ENCODE measurements around the gene LHPP.

LHPP gene

GRCh38 chr10:124619195-124619594, 157.6 kb downstream of the LHPP start:
- TF ChIP-seq GATA2 (IDR thresholded peaks at IDR 0.05; ENCODE audit: low read depth, low read length): no peak
- TF ChIP-seq GATA3 (IDR thresholded peaks at IDR 0.05; ENCODE audit: low read depth, low read length): no peak

- TF ChIP-seq GATA2 (IDR thresholded peaks at IDR 0.05; ENCODE audit: low read depth, low read length) (no peak), GATA3 (IDR thresholded peaks at IDR 0.05; ENCODE audit: low read depth, low read length) (no peak)
These were observed 158.3 kb downstream of the LHPP start for GRCh38 chr10:124619802-124620490.

GRCh38 chr10:124621637-124622036, 160.0 kb downstream of the LHPP start:
- no peak for TF ChIP-seq GATA2 (IDR thresholded peaks at IDR 0.05; ENCODE audit: low read depth, low read length)
- no peak for TF ChIP-seq GATA3 (IDR thresholded peaks at IDR 0.05; ENCODE audit: low read depth, low read length)

GRCh38 chr10:124622158-124622557, 160.5 kb downstream of the LHPP start:
- TF ChIP-seq GATA3 (IDR thresholded peaks at IDR 0.05; ENCODE audit: low read depth, low read length) (no peak), GATA2 (IDR thresholded peaks at IDR 0.05; ENCODE audit: low read depth, low read length) (no peak)

- TF ChIP-seq GATA2 (IDR thresholded peaks at IDR 0.05; ENCODE audit: low read depth, low read length) (no peak), GATA3 (IDR thresholded peaks at IDR 0.05; ENCODE audit: low read depth, low read length) (no peak)
These were observed 161.4 kb downstream of the LHPP start for GRCh38 chr10:124622866-124623536.

GRCh38 chr10:124624006-124624405, 162.4 kb downstream of the LHPP start:
- TF ChIP-seq GATA3 (IDR thresholded peaks at IDR 0.05; ENCODE audit: low read depth, low read length) (no peak), GATA2 (IDR thresholded peaks at IDR 0.05; ENCODE audit: low read depth, low read length) (no peak)

GRCh38 chr10:124624466-124624865, 162.8 kb downstream of the LHPP start:
- TF ChIP-seq GATA2 (IDR thresholded peaks at IDR 0.05; ENCODE audit: low read depth, low read length) (no peak), GATA3 (IDR thresholded peaks at IDR 0.05; ENCODE audit: low read depth, low read length) (no peak)

GRCh38 chr10:124624895-124625294, 163.3 kb downstream of the LHPP start:
- TF ChIP-seq GATA3 (IDR thresholded peaks at IDR 0.05; ENCODE audit: low read depth, low read length): no peak
- no peak for TF ChIP-seq GATA2 (IDR thresholded peaks at IDR 0.05; ENCODE audit: low read depth, low read length)

GRCh38 chr10:124625831-124626238, 164.2 kb downstream of the LHPP start:
- TF ChIP-seq GATA3 (IDR thresholded peaks at IDR 0.05; ENCODE audit: low read depth, low read length) (no peak), GATA2 (IDR thresholded peaks at IDR 0.05; ENCODE audit: low read depth, low read length) (no peak)

- TF ChIP-seq GATA2 (IDR thresholded peaks at IDR 0.05; ENCODE audit: low read depth, low read length): no peak
- TF ChIP-seq GATA3 (IDR thresholded peaks at IDR 0.05; ENCODE audit: low read depth, low read length): no peak
These were observed 165.2 kb downstream of the LHPP start for GRCh38 chr10:124626759-124627380.

- TF ChIP-seq GATA2 (IDR thresholded peaks at IDR 0.05; ENCODE audit: low read depth, low read length) (no peak), GATA3 (IDR thresholded peaks at IDR 0.05; ENCODE audit: low read depth, low read length) (no peak)
These were observed 166.4 kb downstream of the LHPP start for GRCh38 chr10:124627866-124628675.

- TF ChIP-seq GATA2 (IDR thresholded peaks at IDR 0.05; ENCODE audit: low read depth, low read length) (no peak), GATA3 (IDR thresholded peaks at IDR 0.05; ENCODE audit: low read depth, low read length) (no peak)
These were observed 167.0 kb downstream of the LHPP start for GRCh38 chr10:124628676-124629021.

- no peak for TF ChIP-seq GATA2 (IDR thresholded peaks at IDR 0.05; ENCODE audit: low read depth, low read length)
- TF ChIP-seq GATA3 (IDR thresholded peaks at IDR 0.05; ENCODE audit: low read depth, low read length): no peak
These were observed 167.8 kb downstream of the LHPP start for GRCh38 chr10:124629415-124629814.

- TF ChIP-seq GATA3 (IDR thresholded peaks at IDR 0.05; ENCODE audit: low read depth, low read length): no peak
- no peak for TF ChIP-seq GATA2 (IDR thresholded peaks at IDR 0.05; ENCODE audit: low read depth, low read length)
These were observed 168.2 kb downstream of the LHPP start for GRCh38 chr10:124629842-124630241.

Measured in SH-SY5Y (cell line).